A549 (cell line): ENCODE data around the gene RPTOR. TPM values are rescaled to one million over a fixed set of nuclear protein-coding genes. Genes with fewer than 3 reads are reported as not detected.
A peak's percentile ranks its signal among the peaks of the same experiment; 100 is the strongest.

Experiments used
- ATAC-seq, 2 experiments: fragments of 200-7000 bp in 1 of 2; fragments of >200 bp in 1 of 2; cut with Nextera tagmentation in 1 of 2; cut with Tn5 transposase in 1 of 2; 3 replicates each; pipeline versions ENCODE4 v1.8.0 to v1.9.1; 2018 to 2020; ENCODE audit warnings: mild to moderate bottlenecking in 1 of 2, moderate library complexity in 1 of 2
- CTCF ChIA-PET: fragments of 300-600 bp; sonication (Branson Sonifier 250); formaldehyde crosslinking; extraction: SDS; loops from one replicate; lab custom pipeline; 2021; ENCODE audit warnings: antibody characterized with exemption, inconsistent platforms; lab: Yijun Ruan, JAX
- POLR2A ChIA-PET: fragments of 350-600 bp; formaldehyde crosslinking; extraction: SDS; loops from one replicate; lab custom pipeline; 2021; ENCODE audit warnings: antibody characterized with exemption, inconsistent platforms; lab: Yijun Ruan, JAX
- DNase-seq, 2 experiments: peaks; one replicate each; pipeline versions ENCODE4 v3.0.0 to v3.0.0-alpha.2; 2011 to 2016; ENCODE audit warnings: low read depth in 1 of 2, low spot score in 1 of 2
- FAIRE-seq: peaks from 2 replicates; lab custom pipeline; 2011; peaks lifted over from hg19 to GRCh38; lab: Jason Lieb, UNC
- H3K27ac ChIP-seq, 2 experiments: fragments of >200 bp; sonication (Bioruptor Twin); formaldehyde crosslinking; 3 replicates each; pipeline ENCODE4 v1.5.1; 2016 to 2017
- H3K4me1 ChIP-seq: fragments of >200 bp; sonication (Bioruptor Twin); formaldehyde crosslinking; 3 replicates; pipeline ENCODE4 v1.6.1; 2016
- H3K4me2 ChIP-seq: fragments of >200 bp; sonication (Bioruptor Twin); formaldehyde crosslinking; 3 replicates; pipeline ENCODE4 v1.6.1; 2016
- H3K4me3 ChIP-seq: fragments of >200 bp; sonication (Bioruptor Twin); formaldehyde crosslinking; 3 replicates; pipeline ENCODE4 v1.5.1; 2016
- H3K9me3 ChIP-seq: fragments of >200 bp; sonication (Bioruptor Twin); formaldehyde crosslinking; 3 replicates; pipeline ENCODE4 v1.6.1; 2016
- CBX8 ChIP-seq: fragments of 200-600 bp; sonication (generic); IDR thresholded peaks from 2 replicates; pipeline ENCODE4 v1.6.1; 2016
- CEBPB ChIP-seq, 2 experiments: fragments of >200 bp in 1 of 2; sonication (Bioruptor Twin) in 1 of 2; formaldehyde crosslinking in 1 of 2; IDR thresholded peaks; 2 replicates each; pipeline ENCODE4 v1.6.1; 2012 to 2016
- CHD2 ChIP-seq: fragments of 150-350 bp; IDR thresholded peaks from 2 replicates; pipeline ENCODE4 v1.6.1; 2014; ENCODE audit warnings: low read length; ENCODE audit not compliant: partially characterized antibody
- CTCF ChIP-seq: fragments of >200 bp; sonication (Bioruptor Twin); formaldehyde crosslinking; IDR thresholded peaks from 3 replicates; pipeline ENCODE4 v1.5.1; 2016
- ESRRA ChIP-seq: fragments of 150-350 bp; IDR thresholded peaks from 2 replicates; pipeline ENCODE4 v1.6.1; 2014; ENCODE audit warnings: mild to moderate bottlenecking, low read length, borderline replicate concordance
- FOSB ChIP-seq: fragments of 250-450 bp; sonication (Bioruptor Pico); IDR thresholded peaks from 2 replicates; pipeline ENCODE4 v1.5.0; 2020; ENCODE audit warnings: mild to moderate bottlenecking, moderate library complexity
- FOXS1 ChIP-seq: fragments of 250-450 bp; sonication (Bioruptor Pico); IDR thresholded peaks from 2 replicates; pipeline ENCODE4 v1.5.0; 2020; ENCODE audit warnings: mild to moderate bottlenecking, moderate library complexity
- GATA3 ChIP-seq: IDR thresholded peaks from 2 replicates; pipeline ENCODE4 v1.6.1; 2012; ENCODE audit warnings: borderline replicate concordance
- HES2 ChIP-seq: fragments of >200 bp; sonication (Bioruptor Twin); formaldehyde crosslinking; IDR thresholded peaks from 2 replicates; pipeline ENCODE4 v1.6.1; 2016
- HEYL ChIP-seq: fragments of 250-450 bp; sonication (Bioruptor Pico); IDR thresholded peaks from 2 replicates; pipeline ENCODE4 v1.8.0; 2021; ENCODE audit warnings: mild to moderate bottlenecking, moderate library complexity
- HOXB13 ChIP-seq: fragments of 250-450 bp; sonication (Bioruptor Pico); IDR thresholded peaks from 2 replicates; pipeline ENCODE4 v1.5.0; 2020; ENCODE audit warnings: low read depth, mild to moderate bottlenecking, moderate library complexity
- JUN ChIP-seq, 2 experiments: fragments of >200 bp; sonication (Bioruptor Twin); formaldehyde crosslinking; IDR thresholded peaks; 2 replicates in 1 of 2; 3 replicates in 1 of 2; pipeline ENCODE4 v1.6.1; 2016 to 2017
- JUNB ChIP-seq: fragments of >200 bp; sonication (Bioruptor Twin); formaldehyde crosslinking; IDR thresholded peaks from 2 replicates; pipeline ENCODE4 v1.6.1; 2016
- NFE2L2 ChIP-seq: fragments of 150-350 bp; conservative IDR thresholded peaks from 2 replicates; pipeline ENCODE4 v1.6.1; 2014; ENCODE audit warnings: low read length
- POLR2A ChIP-seq: IDR thresholded peaks from 2 replicates; pipeline ENCODE4 v1.6.1; 2012; ENCODE audit warnings: mild to moderate bottlenecking, low read length
- POLR2AphosphoS2 ChIP-seq: conservative IDR thresholded peaks from 2 replicates; pipeline ENCODE4 v1.6.1; 2012; ENCODE audit warnings: low read length, improper control_type of control experiment, inconsistent platforms
- RARB ChIP-seq: fragments of 250-450 bp; sonication (Bioruptor Pico); IDR thresholded peaks from 2 replicates; pipeline ENCODE4 v1.8.0; 2021; ENCODE audit warnings: mild to moderate bottlenecking, moderate library complexity
- RFX5 ChIP-seq: fragments of 450-650 bp; IDR thresholded peaks from 2 replicates; pipeline ENCODE4 v1.7.1; 2014; ENCODE audit warnings: antibody characterized with exemption, mild to moderate bottlenecking, moderate library complexity
- SMC3 ChIP-seq: fragments of >200 bp; sonication (Bioruptor Twin); formaldehyde crosslinking; IDR thresholded peaks from 3 replicates; pipeline ENCODE4 v1.6.1; 2018; ENCODE audit warnings: inconsistent platforms
- TFCP2L1 ChIP-seq: fragments of 250-450 bp; sonication (Bioruptor Pico); IDR thresholded peaks from 2 replicates; pipeline ENCODE4 v1.5.0; 2021; ENCODE audit warnings: mild to moderate bottlenecking
- ZC3H11A ChIP-seq: fragments of 450-650 bp; IDR thresholded peaks from 2 replicates; pipeline ENCODE4 v1.6.1; 2014; ENCODE audit warnings: antibody characterized with exemption, mild to moderate bottlenecking
- ZSCAN20 ChIP-seq: fragments of 250-450 bp; sonication (Bioruptor Pico); IDR thresholded peaks from 2 replicates; pipeline ENCODE4 v1.8.0; 2022; ENCODE audit warnings: mild to moderate bottlenecking, moderate library complexity
- WGBS: methylation state at CpG from one replicate; pipeline ENCODE4 v1.1.6; 2017; ENCODE audit errors: missing lambda C conversion rate; 5-methylcytosine and 5-hydroxymethylcytosine counted together
- polyA plus RNA-seq, 4 experiments: library from polyadenylated mRNA; depleted of rRNA in 3 of 4; stranded (reverse); fragments of >200 nt; fragmentation: RNase III in 1 of 4; extraction: RNeasy Plus Mini Kit Qiagen cat#74134 plus additional on column Dnase treatment in 1 of 4; gene quantifications; 2 replicates in 3 of 4; 3 replicates in 1 of 4; pipeline ENCODE4 v1.2.3, GENCODE V29; 2011 to 2017
- TF ChIP-seq, protein P1 (sequence below): fragments of >200 bp; sonication (Bioruptor Twin); formaldehyde crosslinking; IDR thresholded peaks from 3 replicates; pipeline ENCODE4 v1.6.1; 2016
- TF ChIP-seq, protein P2 (sequence below): IDR thresholded peaks from 2 replicates; pipeline ENCODE4 v1.6.1; 2012; ENCODE audit warnings: low read depth, borderline replicate concordance
- TF ChIP-seq, protein P3 (sequence below): IDR thresholded peaks from 2 replicates; pipeline ENCODE4 v1.6.1; 2012

RPTOR gene
- polyA plus RNA-seq, 2 of the 4 experiments (the other 2 are of a cell fraction), result 10.8 to 27.1 TPM

- Histone ChIP-seq H3K9me3 (no peaks in the 10 kb centered on the region), H3K4me3 (no peak overlapping the region), H3K4me2 (no peak overlapping the region), H3K27ac (peak overlapping the region; percentile 47 to 79; a peak in 4 of 6 replicates)
- ATAC-seq (no peak), DNase-seq (no peak)
- CTCF ChIA-PET, result interaction anchor here (1.0 to 2.0 kb wide), 3 partner anchors 10 to 133 kb away, joined by 3 to 4 read pairs (median 4); no protein-coding TSS in a partner anchor
- WGBS, result 93% methylated on average over 12 of the region's 12 CpGs
- TF ChIP-seq HES2, result no peak
- TF ChIP-seq CHD2, result no peak
- TF ChIP-seq FOSB (CRISPR knock-in tag), result no peak
- TF ChIP-seq, protein P1, sequence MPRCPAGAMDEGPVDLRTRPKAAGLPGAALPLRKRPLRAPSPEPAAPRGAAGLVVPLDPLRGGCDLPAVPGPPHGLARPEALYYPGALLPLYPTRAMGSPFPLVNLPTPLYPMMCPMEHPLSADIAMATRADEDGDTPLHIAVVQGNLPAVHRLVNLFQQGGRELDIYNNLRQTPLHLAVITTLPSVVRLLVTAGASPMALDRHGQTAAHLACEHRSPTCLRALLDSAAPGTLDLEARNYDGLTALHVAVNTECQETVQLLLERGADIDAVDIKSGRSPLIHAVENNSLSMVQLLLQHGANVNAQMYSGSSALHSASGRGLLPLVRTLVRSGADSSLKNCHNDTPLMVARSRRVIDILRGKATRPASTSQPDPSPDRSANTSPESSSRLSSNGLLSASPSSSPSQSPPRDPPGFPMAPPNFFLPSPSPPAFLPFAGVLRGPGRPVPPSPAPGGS, result no peak
- TF ChIP-seq JUN (IDR thresholded peaks at IDR 0.05), result no peak
- TF ChIP-seq JUNB, result no peak
- TF ChIP-seq NFE2L2, result no peak
- TF ChIP-seq POLR2A, result no peak
- TF ChIP-seq CBX8, result no peak
- TF ChIP-seq TFCP2L1, result no peak
- TF ChIP-seq, protein P2, sequence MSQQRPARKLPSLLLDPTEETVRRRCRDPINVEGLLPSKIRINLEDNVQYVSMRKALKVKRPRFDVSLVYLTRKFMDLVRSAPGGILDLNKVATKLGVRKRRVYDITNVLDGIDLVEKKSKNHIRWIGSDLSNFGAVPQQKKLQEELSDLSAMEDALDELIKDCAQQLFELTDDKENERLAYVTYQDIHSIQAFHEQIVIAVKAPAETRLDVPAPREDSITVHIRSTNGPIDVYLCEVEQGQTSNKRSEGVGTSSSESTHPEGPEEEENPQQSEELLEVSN, result no peak
- TF ChIP-seq RFX5, result no peak
- no peak for TF ChIP-seq HOXB13 (CRISPR knock-in tag)
- no peak for TF ChIP-seq POLR2AphosphoS2
- TF ChIP-seq ZC3H11A, result no peak
- TF ChIP-seq ZSCAN20 (CRISPR knock-in tag), result no peak
- TF ChIP-seq, all 56 proteins: peak for 0
- no peak for FAIRE-seq
- POLR2A ChIA-PET, result no interaction called here
- peaks cover 26% of the 10 kb centered on the region; the same call in 2 of the 3 replicates for H3K4me1 ChIP-seq
Observed at GRCh38 chr17:80693511-80693910, 148.9 kb downstream of the RPTOR start.

GRCh38 chr17:80694085-80694991, 149.7 kb downstream of the RPTOR start:
- ChIA-PET CTCF (interaction anchor here (0.9 to 2.0 kb wide), 4 partner anchors 10 to 202 kb away, joined by 3 to 4 read pairs (median 4); no protein-coding TSS in a partner anchor), POLR2A (no interaction called here)
- FAIRE-seq (no peak), ATAC-seq (no peak; a peak in 1 of 6 replicates), DNase-seq (no peak)
- TF ChIP-seq ESRRA (no peak), CTCF (no peak), TFCP2L1 (no peak), HEYL (CRISPR knock-in tag) (no peak), CEBPB (IDR thresholded peaks at IDR 0.05) (no peak), GATA3 (no peak), NFE2L2 (no peak), RARB (no peak), SMC3 (no peak), FOXS1 (CRISPR knock-in tag) (no peak)
- TF ChIP-seq, protein P3, sequence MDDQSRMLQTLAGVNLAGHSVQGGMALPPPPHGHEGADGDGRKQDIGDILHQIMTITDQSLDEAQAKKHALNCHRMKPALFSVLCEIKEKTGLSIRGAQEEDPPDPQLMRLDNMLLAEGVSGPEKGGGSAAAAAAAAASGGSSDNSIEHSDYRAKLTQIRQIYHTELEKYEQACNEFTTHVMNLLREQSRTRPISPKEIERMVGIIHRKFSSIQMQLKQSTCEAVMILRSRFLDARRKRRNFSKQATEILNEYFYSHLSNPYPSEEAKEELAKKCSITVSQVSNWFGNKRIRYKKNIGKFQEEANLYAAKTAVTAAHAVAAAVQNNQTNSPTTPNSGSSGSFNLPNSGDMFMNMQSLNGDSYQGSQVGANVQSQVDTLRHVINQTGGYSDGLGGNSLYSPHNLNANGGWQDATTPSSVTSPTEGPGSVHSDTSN, result no peak
- Histone ChIP-seq H3K9me3 (no peaks in the 10 kb centered on the region), H3K4me3 (no peak overlapping the region), H3K4me2 (no peak overlapping the region), H3K27ac (peak overlapping the region; percentile 47 to 79), H3K4me1 (peaks cover 26% of the 10 kb centered on the region; the same call in 2 of the 3 replicates)
- WGBS, result 92% methylated on average over 28 of the region's 28 CpGs
